Astrocyte of the spinal cord (primary cell): ENCODE measurements around the gene EVA1A.

Experiments
- DNase-seq: peaks from one replicate; pipeline ENCODE4 v3.0.0; 2011; ENCODE audit warnings: low read depth, low spot score
- H3K4me3 ChIP-seq: 2 replicates; pipeline ENCODE4 v1.5.1; 2011; ENCODE audit warnings: low read depth, mild to moderate bottlenecking, low read length, moderate library complexity
- CTCF ChIP-seq: IDR thresholded peaks from 2 replicates; pipeline ENCODE4 v1.5.1; 2012; ENCODE audit warnings: low read depth, mild to moderate bottlenecking, low read length, inconsistent platforms
- in situ Hi-C: cut with HindIII; loops from 2 replicates; pipeline ENCODE4 v1.10.0; 2017; ENCODE audit warnings: low sequenced_read_pairs

Gene EVA1A

GRCh38 chr2:75450068-75450467, 110.7 kb downstream of the EVA1A start:
- no peak overlapping the region for H3K4me3 ChIP-seq
- no peak for DNase-seq
- no peak for TF ChIP-seq CTCF
- in situ Hi-C loops: no loop called here

GRCh38 chr2:75447176-75447575, 113.6 kb downstream of the EVA1A start:
- H3K4me3 ChIP-seq: no peak overlapping the region
- no peak for TF ChIP-seq CTCF
- in situ Hi-C loops: no loop called here
- no peak for DNase-seq
